H1 (cell line): ENCODE results near the gene LEFTY2. TPM values are rescaled to one million over a fixed set of nuclear protein-coding genes. Genes with fewer than 3 reads are reported as not detected.

Source experiments
- CTCF ChIA-PET: fragments of 300-600 bp; sonication (Branson Sonifier 250); formaldehyde crosslinking; loops from one replicate; lab custom pipeline; 2021; ENCODE audit not compliant: partially characterized antibody; lab: Charles Lee
- POLR2A ChIA-PET: fragments of 300-600 bp; sonication (Branson Sonifier 250); formaldehyde crosslinking; loops from one replicate; lab custom pipeline; 2021; ENCODE audit warnings: inconsistent platforms; ENCODE audit not compliant: partially characterized antibody; lab: Charles Lee
- DNase-seq, 2 experiments: peaks; one replicate each; pipeline versions ENCODE4 v3.0.0 to v3.0.0-alpha.2; 2010 to 2022; ENCODE audit warnings: low spot score in 2 of 2, low read depth in 1 of 2, mixed read lengths in 1 of 2
- FAIRE-seq: peaks from 2 replicates; lab custom pipeline; 2011; peaks lifted over from hg19 to GRCh38; lab: Jason Lieb, UNC
- H2AFZ ChIP-seq: 2 replicates; pipeline ENCODE4 v1.8.1; 2012; ENCODE audit warnings: low read length, inconsistent platforms
- H2AK5ac ChIP-seq: 2 replicates; pipeline ENCODE4 v1.6.1; 2013; ENCODE audit warnings: low read depth, low read length
- H2BK120ac ChIP-seq: replicated peaks from 2 replicates; pipeline ENCODE3; 2013; ENCODE audit warnings: low read depth, low read length, inconsistent platforms
- H2BK12ac ChIP-seq: 2 replicates; pipeline ENCODE4 v1.6.1; 2013; ENCODE audit warnings: low read depth, low read length
- H2BK15ac ChIP-seq: 2 replicates; pipeline ENCODE4 v1.6.1; 2013; ENCODE audit warnings: low read length
- H2BK20ac ChIP-seq: 2 replicates; pipeline ENCODE4 v1.6.1; 2013; ENCODE audit warnings: low read length
- H2BK5ac ChIP-seq: 2 replicates; pipeline ENCODE4 v1.6.1; 2013; ENCODE audit warnings: low read depth, low read length
- H3K14ac ChIP-seq: 2 replicates; pipeline ENCODE4 v1.6.1; 2013; ENCODE audit warnings: inconsistent platforms; ENCODE audit not compliant: insufficient read length
- H3K18ac ChIP-seq: 2 replicates; pipeline ENCODE4 v1.6.1; 2013; ENCODE audit warnings: low read length; ENCODE audit errors: extremely low read depth
- H3K23ac ChIP-seq: 2 replicates; pipeline ENCODE4 v1.6.1; 2013; ENCODE audit warnings: inconsistent platforms; ENCODE audit not compliant: insufficient read length
- H3K23me2 ChIP-seq: 2 replicates; pipeline ENCODE4 v1.6.1; 2013; ENCODE audit warnings: low read depth, low read length
- H3K27ac ChIP-seq: 2 replicates; pipeline ENCODE4 v1.6.1; 2011; ENCODE audit warnings: low read depth, low read length, inconsistent platforms
- H3K27me3 ChIP-seq, 4 experiments: replicated peaks in 1 of 4; 1 replicate in 1 of 4; 2 replicates in 3 of 4; pipeline versions ENCODE4 v1.6.1 to v1.8.1; 2011 to 2013; ENCODE audit warnings: low read length in 3 of 4, mild to moderate bottlenecking in 3 of 4, inconsistent platforms in 2 of 4, mixed read lengths in 2 of 4, moderate library complexity in 1 of 4; ENCODE audit not compliant: control insufficient read depth in 3 of 4, insufficient read depth in 3 of 4; ENCODE audit errors: extremely low read depth in 1 of 4
- H3K36me3 ChIP-seq, 4 experiments: 2 replicates each; pipeline versions ENCODE4 v1.6.1 to v1.8.1; 2011 to 2013; ENCODE audit warnings: mild to moderate bottlenecking in 4 of 4, low read length in 3 of 4, moderate library complexity in 2 of 4, control low read depth in 1 of 4, inconsistent platforms in 1 of 4; ENCODE audit not compliant: insufficient read depth in 4 of 4, control insufficient read depth in 2 of 4
- H3K4ac ChIP-seq: replicated peaks from 2 replicates; pipeline ENCODE3; 2013; ENCODE audit warnings: low read length, low read depth, mixed read lengths, inconsistent platforms; ENCODE audit not compliant: insufficient read length
- H3K4me1 ChIP-seq, 4 experiments: replicated peaks in 1 of 4; 1 replicate in 1 of 4; 2 replicates in 3 of 4; pipeline versions ENCODE4 v1.6.1 to v1.8.1; 2011 to 2013; ENCODE audit warnings: low read length in 3 of 4, inconsistent platforms in 2 of 4, mixed read lengths in 1 of 4; ENCODE audit not compliant: insufficient read depth in 4 of 4, control insufficient read depth in 3 of 4
- H3K4me2 ChIP-seq, 2 experiments: 2 replicates each; pipeline versions ENCODE4 v1.6.1 to v1.8.1; 2011 to 2013; ENCODE audit warnings: low read depth in 2 of 2, low read length in 2 of 2, control low read depth in 1 of 2, inconsistent platforms in 1 of 2, mild to moderate bottlenecking in 1 of 2; ENCODE audit not compliant: insufficient read depth in 1 of 2
- H3K4me3 ChIP-seq, 4 experiments: fragments of 200-600, 300-600 bp in 1 of 4; sonication (generic), shearing (Covaris generic), sonication (Bioruptor Twin) in 1 of 4; 2 replicates each; pipeline versions ENCODE4 v1.5.1 to v1.8.1; 2011 to 2016; ENCODE audit warnings: low read length in 4 of 4, low read depth in 3 of 4, control low read depth in 2 of 4, inconsistent platforms in 2 of 4, mild to moderate bottlenecking in 2 of 4, mixed read lengths in 1 of 4, moderate library complexity in 1 of 4; ENCODE audit not compliant: insufficient read depth in 2 of 4; ENCODE audit errors: extremely low read depth in 1 of 4
- H3K56ac ChIP-seq: replicated peaks from 2 replicates; pipeline ENCODE3; 2013; ENCODE audit warnings: low read depth, mild to moderate bottlenecking, mixed read lengths, low read length, inconsistent platforms; ENCODE audit not compliant: insufficient read length
- H3K79me1 ChIP-seq: 2 replicates; pipeline ENCODE4 v1.6.1; 2013; ENCODE audit warnings: low read depth, low read length, control low read depth
- H3K79me2 ChIP-seq, 2 experiments: 2 replicates each; pipeline versions ENCODE4 v1.6.1 to v1.8.1; 2012 to 2013; ENCODE audit warnings: low read length in 2 of 2, mild to moderate bottlenecking in 2 of 2, inconsistent platforms in 1 of 2; ENCODE audit not compliant: insufficient read depth in 2 of 2, control insufficient read depth in 1 of 2
- H3K9ac ChIP-seq, 4 experiments: replicated peaks in 1 of 4; 1 replicate in 1 of 4; 2 replicates in 3 of 4; pipeline versions ENCODE4 v1.6.1 to v1.8.1; 2011 to 2013; ENCODE audit warnings: low read depth in 3 of 4, low read length in 3 of 4, control low read depth in 2 of 4, mild to moderate bottlenecking in 2 of 4, moderate library complexity in 2 of 4, inconsistent platforms in 1 of 4; ENCODE audit errors: extremely low read depth in 1 of 4
- H3K9me3 ChIP-seq, 2 experiments: 2 replicates each; pipeline versions ENCODE4 v1.6.1 to v1.8.1; 2012 to 2013; ENCODE audit warnings: mild to moderate bottlenecking in 2 of 2, moderate library complexity in 2 of 2, control low read depth in 1 of 2, inconsistent platforms in 1 of 2, low read depth in 1 of 2, low read length in 1 of 2, mixed read lengths in 1 of 2; ENCODE audit not compliant: insufficient read depth in 2 of 2
- H4K20me1 ChIP-seq, 2 experiments: replicated peaks in 1 of 2; 2 replicates each; pipeline versions ENCODE3 to v1.8.1; 2011 to 2013; ENCODE audit warnings: inconsistent platforms in 2 of 2, low read length in 2 of 2, mild to moderate bottlenecking in 1 of 2; ENCODE audit not compliant: insufficient read depth in 2 of 2, control insufficient read depth in 1 of 2
- H4K5ac ChIP-seq: 2 replicates; pipeline ENCODE4 v1.6.1; 2013; ENCODE audit warnings: low read length, low read depth, mixed read lengths, inconsistent platforms; ENCODE audit not compliant: insufficient read length
- H4K8ac ChIP-seq: 2 replicates; pipeline ENCODE4 v1.8.0; 2013; ENCODE audit warnings: mild to moderate bottlenecking, moderate library complexity, low read length, inconsistent platforms; ENCODE audit not compliant: insufficient read depth; ENCODE audit errors: extremely low read depth
- H4K91ac ChIP-seq: replicated peaks from 2 replicates; pipeline ENCODE3; 2013; ENCODE audit warnings: low read length, mixed read lengths, inconsistent platforms; ENCODE audit not compliant: insufficient read length
- BACH1 ChIP-seq: IDR thresholded peaks from 2 replicates; pipeline ENCODE4 v1.6.1; 2012; ENCODE audit warnings: low read length, improper control_type of control experiment
- BCL11A ChIP-seq, 2 experiments: IDR thresholded peaks; one replicate each; pipeline ENCODE4 v1.6.1; 2011; ENCODE audit warnings: low read depth in 2 of 2, low read length in 2 of 2, mild to moderate bottlenecking in 2 of 2
- CBX8 ChIP-seq: fragments of 300-800, 300-1000 bp; sonication (generic); IDR thresholded peaks from 2 replicates; pipeline ENCODE4 v1.7.1; 2016; ENCODE audit warnings: low read depth, low read length, borderline replicate concordance
- EZH2 ChIP-seq: fragments of 200-600 bp; sonication (generic); IDR thresholded peaks from 2 replicates; pipeline ENCODE4 v1.7.1; 2012; ENCODE audit warnings: low read depth, mild to moderate bottlenecking, moderate library complexity, low read length, inconsistent platforms; ENCODE audit not compliant: severe bottlenecking
- GTF2F1 ChIP-seq: IDR thresholded peaks from 2 replicates; pipeline ENCODE4 v1.6.1; 2012; ENCODE audit warnings: low read depth, low read length, improper control_type of control experiment, borderline replicate concordance
- POLR2AphosphoS5 ChIP-seq: IDR thresholded peaks from 2 replicates; pipeline ENCODE4 v1.6.1; 2011; ENCODE audit warnings: low read depth, low read length
- RBBP5 ChIP-seq: IDR thresholded peaks from 2 replicates; pipeline ENCODE4 v1.7.1; 2012; ENCODE audit warnings: low read depth, mild to moderate bottlenecking, inconsistent platforms, low read length, moderate library complexity, borderline replicate concordance
- SAP30 ChIP-seq: fragments of 300-600 bp; sonication (generic); IDR thresholded peaks from 2 replicates; pipeline ENCODE4 v1.7.1; 2012; ENCODE audit warnings: low read length, moderate library complexity, mild to moderate bottlenecking, inconsistent platforms; ENCODE audit not compliant: insufficient read depth, insufficient replicate concordance
- TAF1 ChIP-seq: IDR thresholded peaks from 2 replicates; pipeline ENCODE4 v1.6.1; 2011; ENCODE audit warnings: mild to moderate bottlenecking, low read depth, low read length
- WGBS, 2 experiments: shearing (Covaris generic) in 1 of 2; methylation state at CpG; one replicate each; pipeline versions ENCODE4 v1.1.6 to v1.1.7; 2013 to 2015; ENCODE audit warnings: low lambda C conversion rate in 2 of 2, mixed read lengths in 2 of 2, inconsistent platforms in 1 of 2, low coverage in 1 of 2, missing lambda C conversion rate in 1 of 2; ENCODE audit not compliant: insufficient replicate concordance in 2 of 2, insufficient coverage in 1 of 2, insufficient read length in 1 of 2; ENCODE audit errors: extremely low coverage in 1 of 2, missing lambda C conversion rate in 1 of 2; 5-methylcytosine and 5-hydroxymethylcytosine counted together
- polyA plus RNA-seq, 7 experiments: library from polyadenylated mRNA; depleted of rRNA in 3 of 7; stranded (reverse) in 5 of 7; unstranded in 2 of 7; fragments of >200 nt in 5 of 7; fragments of 200-250 nt in 2 of 7; gene quantifications; 1 replicate in 5 of 7; 2 replicates in 1 of 7; 4 replicates in 1 of 7; pipeline versions ENCODE4 v1.2.1 to v1.2.3, GENCODE V29; 2011 to 2013; ENCODE audit warnings: missing spikeins in 2 of 7, mixed read lengths in 2 of 7
- total RNA-seq: library from RNA; stranded (reverse); fragmentation: NEBNext Ultra II Directional; extraction: Animal tissue kit (Norgen Biotek cat#: 25700); gene quantifications from 2 replicates; pipeline ENCODE4 v1.2.1, GENCODE V29; 2021

LEFTY2 gene
- total and polyA plus RNA-seq, 2 of the 8 experiments (the other 6 are each of a cell fraction or from before 2014, with no cell fraction given), result 2.6 to 4.3 TPM

DNA sequence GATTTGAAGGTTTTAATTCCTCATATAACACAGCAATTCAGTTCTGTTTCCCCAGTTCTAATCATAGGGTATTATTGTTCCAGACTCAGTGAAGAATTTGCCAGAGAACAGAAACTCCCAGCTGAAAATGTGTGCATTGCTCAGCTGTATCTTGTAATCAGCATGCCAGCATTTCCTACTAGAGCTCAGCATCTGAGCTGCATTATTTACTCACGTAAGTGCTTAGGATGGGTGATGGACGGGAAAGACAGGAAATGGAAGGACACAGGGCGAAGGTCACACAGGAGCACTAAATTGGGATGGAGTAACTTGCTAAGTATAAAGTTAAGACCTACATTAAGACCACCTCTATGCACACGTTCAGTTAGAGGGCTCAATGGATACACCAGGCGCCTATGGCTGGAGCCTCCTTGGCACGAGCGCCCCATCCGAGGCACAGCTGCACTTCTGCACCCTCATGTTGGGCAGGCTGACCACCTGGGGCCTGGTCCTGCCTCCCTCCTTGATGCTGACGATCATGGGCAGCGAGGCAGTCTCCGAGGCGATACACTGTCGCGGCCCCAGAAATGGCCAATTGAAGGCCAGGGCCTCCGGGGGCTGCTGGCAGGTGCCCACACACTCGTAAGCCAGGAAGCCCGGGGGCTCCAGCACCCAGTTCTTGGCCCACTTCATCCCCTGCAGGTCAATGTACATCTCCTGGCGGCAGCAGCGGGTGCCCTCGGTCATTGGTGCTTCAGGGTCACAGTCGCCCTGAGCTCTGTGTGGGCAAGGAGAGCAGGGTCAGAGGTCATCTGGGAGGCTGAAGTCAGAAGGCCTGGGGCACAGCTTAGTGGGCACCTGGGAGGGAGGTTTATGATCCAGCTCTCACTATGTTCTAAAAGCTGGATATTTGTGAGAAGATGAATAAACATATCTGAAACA is 3.7 kb downstream of the LEFTY2 start:
- H2BK20ac ChIP-seq, result no peak overlapping the region
- CTCF ChIA-PET, result interaction anchor here (0.7 to 1.8 kb wide), 16 partner anchors 7 to 165 kb away, joined by 3 to 8 read pairs (median 4); partner anchors contain the start of gene TMEM63A

More for the DNA sequence above, 3.7 kb downstream of the LEFTY2 start:
- H4K5ac ChIP-seq, result no peak overlapping the region
- no peak overlapping the region for H3K4ac ChIP-seq
- no peak overlapping the region for H3K4me2 ChIP-seq
- DNase-seq (no peak), FAIRE-seq (no peak)
- peaks cover 0 to 9% (median 5%) of the 10 kb centered on the region in 4 experiments; a peak in 4 of 7 replicates for H3K4me1 ChIP-seq
- H3K9ac ChIP-seq, result no peak overlapping the region
- H3K79me1 ChIP-seq, result no peaks in the 10 kb centered on the region
- POLR2A ChIA-PET, result interaction anchor here (0.6 to 1.8 kb wide), 4 partner anchors 11 to 63 kb away, joined by 3 to 5 read pairs (median 4); partner anchors contain the start of gene SDE2
- H2AFZ ChIP-seq, result no peak overlapping the region
- H3K27ac ChIP-seq, result no peak overlapping the region
- H4K91ac ChIP-seq, result no peak overlapping the region
- H3K79me2 ChIP-seq, result no peaks in the 10 kb centered on the region
- H4K8ac ChIP-seq, result no peak overlapping the region
- H2BK12ac ChIP-seq, result no peak overlapping the region
- no peak for TF ChIP-seq RBBP5
- TF ChIP-seq CBX8, result no peak
- no peak for TF ChIP-seq BCL11A (IDR thresholded peaks at IDR 0.05; ENCODE audit: low read depth in 2 of 2, low read length in 2 of 2)
- no peak for TF ChIP-seq BACH1
- no peak for TF ChIP-seq POLR2AphosphoS5
- TF ChIP-seq GTF2F1, result no peak
- TF ChIP-seq TAF1, result no peak
- TF ChIP-seq EZH2, result no peak
- TF ChIP-seq SAP30, result no peak
- TF ChIP-seq, all 59 proteins: peak for 0
- no peak overlapping the region for H3K23ac ChIP-seq
- no peak overlapping the region for H3K14ac ChIP-seq
- H3K9me3 ChIP-seq, result no peaks in the 10 kb centered on the region
- H3K23me2 ChIP-seq, result no peaks in the 10 kb centered on the region
- H3K27me3 ChIP-seq, result peaks cover 0 to 8% (median 7%) of the 10 kb centered on the region in 4 experiments; a peak in 4 of 7 replicates
- H3K56ac ChIP-seq, result no peak overlapping the region
- no peak overlapping the region for H3K18ac ChIP-seq
- H3K36me3 ChIP-seq, result no peaks in the 10 kb centered on the region
- no peak overlapping the region for H2BK15ac ChIP-seq
- H2AK5ac ChIP-seq, result no peak overlapping the region
- H3K4me3 ChIP-seq, result no peak overlapping the region
- H4K20me1 ChIP-seq, result no peaks in the 10 kb centered on the region
- 90% methylated on average over 21 of the region's 21 CpGs; no CpG with 5 or more reads in 1 of the 2 experiments for WGBS, 2 experiments
- H2BK120ac ChIP-seq, result no peak overlapping the region
- H2BK5ac ChIP-seq, result no peak overlapping the region
